CD14-positive monocyte (primary cell): Measurements from ENCODE around the gene PCDHA13. TPM values are rescaled to one million over a fixed set of nuclear protein-coding genes. Genes with fewer than 3 reads are reported as not detected.

ENCODE experiments used
- DNase-seq, 3 donors: peaks; one replicate each; pipeline ENCODE4 v3.0.0-alpha.2; 2011 to 2022
- H2AFZ ChIP-seq: 2 replicates; pipeline ENCODE4 v1.6.0; 2012; ENCODE audit warnings: mild to moderate bottlenecking, low read depth, low read length, inconsistent platforms; ENCODE audit not compliant: insufficient read depth, poor library complexity, severe bottlenecking
- H3K27ac ChIP-seq, 2 donors: 1 replicate in 1 of 2; 2 replicates in 1 of 2; pipeline ENCODE4 v1.5.1; 2012 to 2013; ENCODE audit warnings: low read length in 2 of 2, control low read depth in 1 of 2, inconsistent platforms in 1 of 2, low read depth in 1 of 2, mild to moderate bottlenecking in 1 of 2
- H3K27me3 ChIP-seq, 2 donors: one replicate each; pipeline versions ENCODE4 v1.6.0 to v1.6.1; 2011 to 2013; ENCODE audit warnings: low read length in 2 of 2; ENCODE audit not compliant: control insufficient read depth in 2 of 2, insufficient read depth in 2 of 2
- H3K36me3 ChIP-seq, 2 donors: replicated peaks in 1 of 2; 1 replicate in 1 of 2; 2 replicates in 1 of 2; pipeline versions ENCODE4 v1.5.1 to v1.6.1; 2012 to 2013; ENCODE audit warnings: low read length in 2 of 2, control low read depth in 1 of 2, inconsistent platforms in 1 of 2, mild to moderate bottlenecking in 1 of 2; ENCODE audit not compliant: insufficient read depth in 2 of 2, control insufficient read depth in 1 of 2
- H3K4me1 ChIP-seq, 2 donors: 1 replicate in 1 of 2; 2 replicates in 1 of 2; pipeline versions ENCODE4 v1.5.1 to v1.6.1; 2012 to 2013; ENCODE audit warnings: low read length in 2 of 2, control low read depth in 1 of 2, inconsistent platforms in 1 of 2, mild to moderate bottlenecking in 1 of 2, moderate library complexity in 1 of 2; ENCODE audit not compliant: insufficient read depth in 2 of 2, control insufficient read depth in 1 of 2
- H3K4me2 ChIP-seq: replicated peaks from 2 replicates; pipeline ENCODE3; 2012; ENCODE audit warnings: low read length, moderate library complexity, mild to moderate bottlenecking; ENCODE audit not compliant: poor library complexity, severe bottlenecking; ENCODE audit errors: extremely low read depth
- H3K4me3 ChIP-seq, 3 experiments: fragments of 200-600 bp in 1 of 3; sonication (generic) in 1 of 3; replicated peaks in 1 of 3; 1 replicate in 2 of 3; 2 replicates in 1 of 3; pipeline ENCODE4 v1.5.1; 2011 to 2013; ENCODE audit warnings: low read length in 3 of 3, mild to moderate bottlenecking in 3 of 3, control low read depth in 2 of 3, low read depth in 2 of 3, inconsistent platforms in 1 of 3, moderate library complexity in 1 of 3
- H3K79me2 ChIP-seq: 2 replicates; pipeline ENCODE4 v1.6.0; 2012; ENCODE audit warnings: mild to moderate bottlenecking, control low read depth, inconsistent platforms, low read length, moderate library complexity; ENCODE audit not compliant: insufficient read depth
- H3K9ac ChIP-seq: 2 replicates; pipeline ENCODE4 v1.6.0; 2017; ENCODE audit warnings: low read length, mild to moderate bottlenecking; ENCODE audit not compliant: insufficient read depth, poor library complexity, severe bottlenecking
- H3K9me3 ChIP-seq, 2 donors: replicated peaks in 1 of 2; 1 replicate in 1 of 2; 2 replicates in 1 of 2; pipeline versions ENCODE4 v1.5.1 to v1.6.1; 2012 to 2013; ENCODE audit warnings: low read length in 2 of 2, control low read depth in 1 of 2; ENCODE audit not compliant: control insufficient read depth in 1 of 2, insufficient read depth in 1 of 2
- H4K20me1 ChIP-seq: 2 replicates; pipeline ENCODE4 v1.6.0; 2012; ENCODE audit warnings: mild to moderate bottlenecking, low read length, control low read depth, moderate library complexity; ENCODE audit not compliant: insufficient read depth
- H3K27ac Mint-ChIP-seq, 7 donors: one replicate each; pipeline ENCODE4 v1.8.0; 2020; ENCODE audit warnings: mild to moderate bottlenecking in 7 of 7, mixed read lengths in 7 of 7, moderate library complexity in 6 of 7, inconsistent platforms in 2 of 7
- H3K27me3 Mint-ChIP-seq, 3 donors: one replicate each; pipeline ENCODE4 v1.8.0; 2021 to 2022; ENCODE audit warnings: low read depth in 3 of 3, mild to moderate bottlenecking in 3 of 3, mixed read lengths in 3 of 3, moderate library complexity in 3 of 3, inconsistent platforms in 1 of 3
- H3K36me3 Mint-ChIP-seq, 2 donors: one replicate each; pipeline ENCODE4 v1.8.0; 2020; ENCODE audit warnings: mixed read lengths in 2 of 2, inconsistent platforms in 1 of 2, mild to moderate bottlenecking in 1 of 2
- H3K4me1 Mint-ChIP-seq: one replicate; pipeline ENCODE4 v1.8.0; 2020; ENCODE audit warnings: mild to moderate bottlenecking, mixed read lengths
- H3K4me3 Mint-ChIP-seq, 2 donors: one replicate each; pipeline ENCODE4 v1.8.0; 2020; ENCODE audit warnings: mild to moderate bottlenecking in 2 of 2, mixed read lengths in 2 of 2, moderate library complexity in 1 of 2
- H3K9me3 Mint-ChIP-seq, 7 donors: one replicate each; pipeline ENCODE4 v1.8.0; 2020 to 2022; ENCODE audit warnings: mixed read lengths in 7 of 7, mild to moderate bottlenecking in 6 of 7, moderate library complexity in 6 of 7, inconsistent platforms in 2 of 7
- WGBS: methylation state at CpG from one replicate; pipeline ENCODE4 v1.1.5; 2013; ENCODE audit warnings: missing lambda C conversion rate; ENCODE audit not compliant: insufficient coverage; 5-methylcytosine and 5-hydroxymethylcytosine counted together
- intact Hi-C, 2 donors: fragments of 100-400 bp; cut with micrococcal nuclease; formaldehyde crosslinking; loops; one replicate each; pipeline versions ENCODE4 v1.15.0 to v1.15.1; 2023
- polyA plus RNA-seq, 3 donors: library from polyadenylated mRNA; depleted of rRNA in 1 of 3; unstranded in 2 of 3; stranded (reverse) in 1 of 3; fragments of 300-500 nt in 2 of 3; fragments of >200 nt in 1 of 3; fragmentation: Illumina TruSeq in 2 of 3; gene quantifications; 1 replicate in 2 of 3; 2 replicates in 1 of 3; pipeline ENCODE4 v1.2.3, GENCODE V29; 2012 to 2021
- TF ChIP-seq, protein P1 (sequence below): fragments of 200-600 bp; IDR thresholded peaks from one replicate; pipeline ENCODE4 v1.8.0; 2022; ENCODE audit warnings: antibody characterized with exemption, mild to moderate bottlenecking

PCDHA13 gene
- polyA plus RNA-seq, 3 donors, result not detected

DNA sequence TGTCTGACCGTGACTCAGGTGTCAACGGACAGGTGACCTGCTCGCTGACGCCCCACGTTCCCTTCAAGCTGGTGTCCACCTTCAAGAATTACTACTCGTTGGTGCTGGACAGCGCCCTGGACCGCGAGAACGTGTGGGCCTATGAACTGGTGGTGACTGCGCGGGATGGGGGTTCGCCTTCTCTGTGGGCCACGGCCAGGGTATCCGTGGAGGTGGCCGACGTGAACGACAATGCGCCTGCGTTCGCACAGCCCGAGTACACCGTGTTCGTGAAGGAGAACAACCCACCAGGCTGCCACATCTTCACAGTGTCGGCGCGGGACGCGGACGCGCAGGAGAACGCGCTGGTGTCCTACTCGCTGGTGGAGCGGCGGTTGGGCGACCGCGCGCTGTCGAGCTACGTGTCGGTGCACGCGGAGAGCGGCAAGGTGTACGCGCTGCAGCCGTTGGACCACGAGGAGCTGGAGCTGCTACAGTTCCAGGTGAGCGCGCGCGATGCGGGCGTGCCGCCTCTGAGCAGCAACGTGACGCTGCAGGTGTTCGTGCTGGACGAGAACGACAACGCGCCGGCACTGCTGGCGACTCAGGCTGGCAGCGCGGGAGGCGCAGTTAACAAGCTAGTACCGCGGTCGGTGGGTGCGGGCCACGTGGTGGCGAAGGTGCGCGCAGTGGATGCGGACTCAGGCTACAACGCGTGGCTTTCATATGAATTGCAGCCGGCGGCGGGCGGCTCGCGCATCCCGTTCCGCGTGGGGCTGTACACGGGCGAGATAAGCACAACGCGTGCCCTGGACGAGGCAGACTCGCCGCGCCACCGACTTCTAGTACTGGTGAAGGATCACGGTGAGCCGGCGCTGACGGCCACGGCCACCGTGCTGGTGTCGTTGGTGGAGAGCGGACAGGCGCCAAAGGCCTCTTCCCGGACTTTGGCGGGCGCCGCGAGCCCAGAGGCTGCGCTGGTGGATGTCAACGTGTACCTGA, 11.4 kb upstream of the PCDHA13 start:
- Histone ChIP-seq H3K9me3 (peaks cover 32 to 62% of the 10 kb centered on the region in 2 donors), H4K20me1 (no peaks in the 10 kb centered on the region), H3K9ac (no peak overlapping the region), H3K27ac (no peak overlapping the region), H3K36me3 (no peaks in the 10 kb centered on the region), H3K27me3 (peaks cover 0 to 24% of the 10 kb centered on the region in 2 donors), H3K4me3 (no peak overlapping the region), H3K4me2 (no peak overlapping the region), H2AFZ (no peak overlapping the region), H3K79me2 (no peaks in the 10 kb centered on the region), H3K4me1 (no peaks in the 10 kb centered on the region)
- Mint-ChIP-seq H3K27me3 (peaks cover 11 to 33% (median 30%) of the 10 kb centered on the region in 3 donors), H3K27ac (no peak overlapping the region), H3K9me3 (peaks cover 25 to 50% (median 44%) of the 10 kb centered on the region in 7 donors), H3K4me1 (no peaks in the 10 kb centered on the region), H3K4me3 (peak overlapping the region in 1 of 2 donors; percentile 30), H3K36me3 (peaks cover 0 to 14% of the 10 kb centered on the region in 2 donors)
- DNase-seq, result no peak
- WGBS, result 48% methylated on average over 107 of the region's 114 CpGs
- TF ChIP-seq, protein P1, sequence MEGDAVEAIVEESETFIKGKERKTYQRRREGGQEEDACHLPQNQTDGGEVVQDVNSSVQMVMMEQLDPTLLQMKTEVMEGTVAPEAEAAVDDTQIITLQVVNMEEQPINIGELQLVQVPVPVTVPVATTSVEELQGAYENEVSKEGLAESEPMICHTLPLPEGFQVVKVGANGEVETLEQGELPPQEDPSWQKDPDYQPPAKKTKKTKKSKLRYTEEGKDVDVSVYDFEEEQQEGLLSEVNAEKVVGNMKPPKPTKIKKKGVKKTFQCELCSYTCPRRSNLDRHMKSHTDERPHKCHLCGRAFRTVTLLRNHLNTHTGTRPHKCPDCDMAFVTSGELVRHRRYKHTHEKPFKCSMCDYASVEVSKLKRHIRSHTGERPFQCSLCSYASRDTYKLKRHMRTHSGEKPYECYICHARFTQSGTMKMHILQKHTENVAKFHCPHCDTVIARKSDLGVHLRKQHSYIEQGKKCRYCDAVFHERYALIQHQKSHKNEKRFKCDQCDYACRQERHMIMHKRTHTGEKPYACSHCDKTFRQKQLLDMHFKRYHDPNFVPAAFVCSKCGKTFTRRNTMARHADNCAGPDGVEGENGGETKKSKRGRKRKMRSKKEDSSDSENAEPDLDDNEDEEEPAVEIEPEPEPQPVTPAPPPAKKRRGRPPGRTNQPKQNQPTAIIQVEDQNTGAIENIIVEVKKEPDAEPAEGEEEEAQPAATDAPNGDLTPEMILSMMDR, result no peak
- intact Hi-C loops, result loop anchor here in 1 of 2 donors (10.0 kb wide), 1 partner anchor 46 kb away; the partner anchor contains the start of genes PCDHA5 and PCDHA6
